ENCODE results near the gene WNT7B.

The WNT7B gene

GRCh38 chr22:45887202-45888131, 89.5 kb downstream of the WNT7B start:
- no peak for DNase-seq (ENCODE audit: low read depth in 2 of 2)

- no peak for DNase-seq (ENCODE audit: low read depth in 2 of 2)
Measured at GRCh38 chr22:45886540-45886939, 90.4 kb downstream of the WNT7B start.

GRCh38 chr22:45885941-45886395, 91.0 kb downstream of the WNT7B start:
- DNase-seq (ENCODE audit: low read depth in 2 of 2), result no peak

- DNase-seq (ENCODE audit: low read depth in 2 of 2), result no peak
Measured at GRCh38 chr22:45885171-45885840, 91.7 kb downstream of the WNT7B start.

- no peak for DNase-seq (ENCODE audit: low read depth in 2 of 2)
Measured at GRCh38 chr22:45884201-45885062, 92.5 kb downstream of the WNT7B start.

- no peak for DNase-seq (ENCODE audit: low read depth in 2 of 2)
Measured at GRCh38 chr22:45883811-45884170, 93.2 kb downstream of the WNT7B start.

- DNase-seq (ENCODE audit: low read depth in 2 of 2), result no peak
Measured at GRCh38 chr22:45882881-45883810, 93.8 kb downstream of the WNT7B start.

- DNase-seq (ENCODE audit: low read depth in 2 of 2), result no peak
Measured at GRCh38 chr22:45881524-45881875, 95.5 kb downstream of the WNT7B start.

GRCh38 chr22:45880716-45881523, 96.0 kb downstream of the WNT7B start:
- no peak for DNase-seq (ENCODE audit: low read depth in 2 of 2)

GRCh38 chr22:45880091-45880715, 96.8 kb downstream of the WNT7B start:
- DNase-seq (ENCODE audit: low read depth in 2 of 2), result no peak

GRCh38 chr22:45879552-45879949, 97.4 kb downstream of the WNT7B start:
- no peak for DNase-seq (ENCODE audit: low read depth in 2 of 2)

- DNase-seq (ENCODE audit: low read depth in 2 of 2), result no peak
Measured at GRCh38 chr22:45878901-45879551, 97.9 kb downstream of the WNT7B start.

GRCh38 chr22:45878051-45878781, 98.7 kb downstream of the WNT7B start:
- no peak for DNase-seq (ENCODE audit: low read depth in 2 of 2)

GRCh38 chr22:45877651-45878050, 99.3 kb downstream of the WNT7B start:
- DNase-seq (ENCODE audit: low read depth in 2 of 2), result no peak

GRCh38 chr22:45877036-45877380, 100.0 kb downstream of the WNT7B start:
- DNase-seq (ENCODE audit: low read depth in 2 of 2), result no peak

GRCh38 chr22:45876136-45877035, 100.6 kb downstream of the WNT7B start:
- no peak for DNase-seq (ENCODE audit: low read depth in 2 of 2)

GRCh38 chr22:45872659-45873263, 104.2 kb downstream of the WNT7B start:
- no peak for DNase-seq (ENCODE audit: low read depth in 2 of 2)

All from stimulated activated CD4-positive, alpha-beta T cell treated with anti-CD3 and anti-CD28 coated beads, Interleukin-1b, Interleukin-23, amount 100 ng/mL, for 4 hours (primary cell).